GM11168 (cell line): ENCODE results near the gene MNAT1.
"Not testable (repeated sequence)": the region's sequence is repeated elsewhere in the genome, so short reads cannot be mapped to it uniquely, and the experiment has no call there.

ENCODE experiments used
- in situ Hi-C: fragments of 300-500 bp; cut with MboI; formaldehyde crosslinking; loops from one replicate; pipeline ENCODE4 v1.12.0; 2022; ENCODE audit warnings: low sequenced_read_pairs; ENCODE audit not compliant: unreplicated experiment

MNAT1 gene

GRCh38 chr14:60800409-60800808 lies 65.8 kb downstream of the MNAT1 start:
- in situ Hi-C loops, result no loop called here

GRCh38 chr14:60803871-60804270 lies 69.3 kb downstream of the MNAT1 start:
- in situ Hi-C loops, result no loop called here

GRCh38 chr14:60805841-60806430 lies 71.4 kb downstream of the MNAT1 start:
- in situ Hi-C loops, result no loop called here

- in situ Hi-C loops, result no loop called here
Observed at GRCh38 chr14:60807247-60807646, 72.7 kb downstream of the MNAT1 start.

- in situ Hi-C loops, result no loop called here
Observed at GRCh38 chr14:60807971-60808370, 73.4 kb downstream of the MNAT1 start.

- in situ Hi-C loops, result no loop called here
Observed at GRCh38 chr14:60812987-60813386, 78.4 kb downstream of the MNAT1 start.

- in situ Hi-C loops, result no loop called here
Observed at GRCh38 chr14:60815371-60815770, 80.8 kb downstream of the MNAT1 start.

GRCh38 chr14:60817113-60817512 lies 82.6 kb downstream of the MNAT1 start:
- in situ Hi-C loops, result no loop called here

GRCh38 chr14:60819575-60819974 lies 85.0 kb downstream of the MNAT1 start:
- in situ Hi-C loops, result no loop called here

GRCh38 chr14:60838601-60839000 lies 104.0 kb downstream of the MNAT1 start:
- in situ Hi-C loops, result no loop called here

- in situ Hi-C loops, result no loop called here
Observed at GRCh38 chr14:60839057-60839456, 104.5 kb downstream of the MNAT1 start.

- in situ Hi-C loops, result no loop called here
Observed at GRCh38 chr14:60839657-60840056, 105.1 kb downstream of the MNAT1 start.

GRCh38 chr14:60840313-60840712 lies 105.8 kb downstream of the MNAT1 start:
- in situ Hi-C loops, result no loop called here

- in situ Hi-C loops, result no loop called here
Observed at GRCh38 chr14:60845523-60845922, 111.0 kb downstream of the MNAT1 start.

- in situ Hi-C loops, result no loop called here
Observed at GRCh38 chr14:60848066-60848465, 113.5 kb downstream of the MNAT1 start.

- in situ Hi-C loops, result not testable (repeated sequence)
Observed at GRCh38 chr14:60851692-60852091, 117.1 kb downstream of the MNAT1 start.

GRCh38 chr14:60856111-60856510 lies 121.5 kb downstream of the MNAT1 start:
- in situ Hi-C loops, result no loop called here

GRCh38 chr14:60859525-60859924 lies 125.0 kb downstream of the MNAT1 start:
- in situ Hi-C loops, result no loop called here

GRCh38 chr14:60861545-60862140 lies 127.1 kb downstream of the MNAT1 start:
- in situ Hi-C loops, result no loop called here

- in situ Hi-C loops, result no loop called here
Observed at GRCh38 chr14:60862283-60862682, 127.7 kb downstream of the MNAT1 start.

GRCh38 chr14:60863249-60863648 lies 128.7 kb downstream of the MNAT1 start:
- in situ Hi-C loops, result no loop called here

GRCh38 chr14:60865378-60866127 lies 131.0 kb downstream of the MNAT1 start:
- in situ Hi-C loops, result no loop called here
